ENCODE results near the gene KDM8.
A peak's percentile ranks its signal among the peaks of the same experiment; 100 is the strongest.

The KDM8 gene

GRCh38 chr16:27203507-27204311 is at the start of gene KDM8:
Gene KDM8 (plus strand): TSS chr16:27203526. CDS start chr16:27210124, 6,598 bp downstream.
- peak; percentile 97 for DNase-seq

GRCh38 chr16:27154705-27155521 is 48.4 kb upstream of the KDM8 start:
- no peak for DNase-seq

- no peak for DNase-seq
Observed at GRCh38 chr16:27156579-27156978, 46.7 kb upstream of the KDM8 start.

GRCh38 chr16:27161398-27161797 is 41.9 kb upstream of the KDM8 start:
- DNase-seq: no peak

- DNase-seq: no peak
Observed at GRCh38 chr16:27164352-27164751, 39.0 kb upstream of the KDM8 start.

GRCh38 chr16:27165576-27165975 is 37.8 kb upstream of the KDM8 start:
- no peak for DNase-seq

- no peak for DNase-seq
Observed at GRCh38 chr16:27168790-27169189, 34.5 kb upstream of the KDM8 start.

GRCh38 chr16:27169511-27170071 is 33.7 kb upstream of the KDM8 start:
- peak; percentile 5 for DNase-seq

GRCh38 chr16:27171584-27171983 is 31.7 kb upstream of the KDM8 start:
- DNase-seq: no peak

GRCh38 chr16:27174007-27174406 is 29.3 kb upstream of the KDM8 start:
- DNase-seq: peak; percentile 24

GRCh38 chr16:27174798-27175197 is 28.5 kb upstream of the KDM8 start:
- DNase-seq: no peak

GRCh38 chr16:27175888-27176287 is 27.4 kb upstream of the KDM8 start:
- DNase-seq: no peak

GRCh38 chr16:27177031-27177774 is 26.1 kb upstream of the KDM8 start:
- DNase-seq: no peak

- no peak for DNase-seq
Observed at GRCh38 chr16:27179500-27180072, 23.7 kb upstream of the KDM8 start.

GRCh38 chr16:27181019-27181790 is 22.1 kb upstream of the KDM8 start:
- no peak for DNase-seq

GRCh38 chr16:27182906-27183405 is 20.4 kb upstream of the KDM8 start:
- DNase-seq: no peak

GRCh38 chr16:27185776-27186130 is 17.6 kb upstream of the KDM8 start:
- no peak for DNase-seq

- no peak for DNase-seq
Observed at GRCh38 chr16:27188633-27189032, 14.7 kb upstream of the KDM8 start.

- no peak for DNase-seq
Observed at GRCh38 chr16:27189335-27189972, 13.9 kb upstream of the KDM8 start.

GRCh38 chr16:27190316-27190871 is 12.9 kb upstream of the KDM8 start:
- DNase-seq: no peak

Data from NCI-H2029 treated with DMSO at 0.1 percent for 48 hours (cell line).